ENCODE measurements around the gene ZSCAN16.

DNA sequence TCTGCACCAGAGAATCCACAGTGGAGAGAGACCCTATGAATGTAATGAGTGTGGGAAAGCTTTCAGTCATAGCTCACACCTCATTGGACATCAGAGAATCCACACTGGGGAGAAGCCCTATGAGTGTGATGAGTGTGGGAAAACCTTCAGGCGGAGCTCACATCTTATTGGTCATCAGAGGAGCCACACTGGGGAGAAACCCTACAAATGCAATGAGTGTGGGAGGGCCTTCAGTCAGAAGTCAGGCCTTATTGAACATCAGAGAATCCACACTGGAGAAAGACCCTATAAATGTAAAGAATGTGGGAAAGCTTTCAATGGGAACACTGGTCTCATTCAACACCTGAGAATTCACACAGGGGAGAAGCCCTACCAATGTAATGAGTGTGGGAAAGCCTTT lies 29.1 kb downstream of the ZSCAN16 start:
- no peak for TF ChIP-seq POLR2AphosphoS5 (IDR thresholded peaks at IDR 0.05)
- TF ChIP-seq, protein P1, sequence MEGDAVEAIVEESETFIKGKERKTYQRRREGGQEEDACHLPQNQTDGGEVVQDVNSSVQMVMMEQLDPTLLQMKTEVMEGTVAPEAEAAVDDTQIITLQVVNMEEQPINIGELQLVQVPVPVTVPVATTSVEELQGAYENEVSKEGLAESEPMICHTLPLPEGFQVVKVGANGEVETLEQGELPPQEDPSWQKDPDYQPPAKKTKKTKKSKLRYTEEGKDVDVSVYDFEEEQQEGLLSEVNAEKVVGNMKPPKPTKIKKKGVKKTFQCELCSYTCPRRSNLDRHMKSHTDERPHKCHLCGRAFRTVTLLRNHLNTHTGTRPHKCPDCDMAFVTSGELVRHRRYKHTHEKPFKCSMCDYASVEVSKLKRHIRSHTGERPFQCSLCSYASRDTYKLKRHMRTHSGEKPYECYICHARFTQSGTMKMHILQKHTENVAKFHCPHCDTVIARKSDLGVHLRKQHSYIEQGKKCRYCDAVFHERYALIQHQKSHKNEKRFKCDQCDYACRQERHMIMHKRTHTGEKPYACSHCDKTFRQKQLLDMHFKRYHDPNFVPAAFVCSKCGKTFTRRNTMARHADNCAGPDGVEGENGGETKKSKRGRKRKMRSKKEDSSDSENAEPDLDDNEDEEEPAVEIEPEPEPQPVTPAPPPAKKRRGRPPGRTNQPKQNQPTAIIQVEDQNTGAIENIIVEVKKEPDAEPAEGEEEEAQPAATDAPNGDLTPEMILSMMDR (IDR thresholded peaks at IDR 0.05 in 8 of 11, conservative IDR thresholded peaks at IDR 0.05 in 3 of 11): no peak

All from spleen (tissue), 7 donors.